Mesendoderm (in vitro differentiated cells): ENCODE measurements around the gene STAT4.

Source experiments
- DNase-seq: peaks from one replicate; pipeline ENCODE4 v3.0.0; 2013
- H2AK5ac ChIP-seq: 2 replicates; pipeline ENCODE4 v1.6.1; 2013; ENCODE audit warnings: low read length, inconsistent platforms
- H2BK120ac ChIP-seq: 2 replicates; pipeline ENCODE4 v1.6.1; 2013; ENCODE audit warnings: low read depth, mild to moderate bottlenecking, low read length, moderate library complexity, mixed read lengths
- H2BK15ac ChIP-seq: replicated peaks from 2 replicates; pipeline ENCODE4 v1.6.1; 2013; ENCODE audit warnings: low read depth, mild to moderate bottlenecking, moderate library complexity
- H2BK5ac ChIP-seq: 2 replicates; pipeline ENCODE4 v1.6.1; 2013; ENCODE audit warnings: low read length, inconsistent platforms
- H3K18ac ChIP-seq: 2 replicates; pipeline ENCODE4 v1.6.1; 2013; ENCODE audit warnings: mild to moderate bottlenecking, low read length, mixed read lengths
- H3K23ac ChIP-seq: one replicate; pipeline ENCODE4 v1.6.1; 2013; ENCODE audit warnings: low read length
- H3K27ac ChIP-seq: 2 replicates; pipeline ENCODE4 v1.5.1; 2013; ENCODE audit warnings: low read depth, mild to moderate bottlenecking, inconsistent platforms, low read length, moderate library complexity
- H3K27me3 ChIP-seq: 2 replicates; pipeline ENCODE4 v1.6.1; 2013; ENCODE audit warnings: low read length, control low read depth, mild to moderate bottlenecking, inconsistent platforms; ENCODE audit not compliant: insufficient read depth, poor library complexity
- H3K36me3 ChIP-seq: 2 replicates; pipeline ENCODE4 v1.6.1; 2013; ENCODE audit warnings: low read length, inconsistent platforms; ENCODE audit not compliant: control insufficient read depth, insufficient read depth
- H3K4ac ChIP-seq: one replicate; pipeline ENCODE4 v1.6.1; 2013; ENCODE audit warnings: low read depth, mild to moderate bottlenecking, low read length, moderate library complexity
- H3K4me1 ChIP-seq: 2 replicates; pipeline ENCODE4 v1.6.1; 2013; ENCODE audit warnings: low read depth, low read length, inconsistent platforms; ENCODE audit not compliant: control insufficient read depth
- H3K4me2 ChIP-seq: 2 replicates; pipeline ENCODE4 v1.6.1; 2013; ENCODE audit warnings: low read length
- H3K4me3 ChIP-seq: 2 replicates; pipeline ENCODE4 v1.5.1; 2013; ENCODE audit warnings: mild to moderate bottlenecking, low read length
- H3K56ac ChIP-seq: one replicate; pipeline ENCODE4 v1.6.1; 2013; ENCODE audit warnings: low read length
- H3K79me1 ChIP-seq: 2 replicates; pipeline ENCODE4 v1.6.1; 2013; ENCODE audit warnings: low read length, inconsistent platforms
- H3K79me2 ChIP-seq: 2 replicates; pipeline ENCODE4 v1.6.1; 2013; ENCODE audit warnings: mild to moderate bottlenecking, low read length; ENCODE audit not compliant: control insufficient read depth, insufficient read depth
- H3K9ac ChIP-seq: 2 replicates; pipeline ENCODE4 v1.6.1; 2013; ENCODE audit warnings: low read length, inconsistent platforms
- H4K5ac ChIP-seq: one replicate; pipeline ENCODE4 v1.6.1; 2013; ENCODE audit warnings: low read length
- H4K8ac ChIP-seq: one replicate; pipeline ENCODE4 v1.6.1; 2013; ENCODE audit warnings: low read depth, mild to moderate bottlenecking, control low read depth, low read length, moderate library complexity
- WGBS: extraction: QIAGEN DNeasy Blood & Tissue Kit; methylation state at CpG from one replicate; pipeline ENCODE4 v1.1.7; 2013; ENCODE audit warnings: low lambda C conversion rate, missing lambda C conversion rate; ENCODE audit not compliant: insufficient coverage; ENCODE audit errors: extremely low coverage; 5-methylcytosine and 5-hydroxymethylcytosine counted together

Gene STAT4

GRCh38 chr2:191122638-191123294 is 28.0 kb downstream of the STAT4 start:
- no peak overlapping the region for H3K9ac ChIP-seq
- H3K4me3 ChIP-seq: no peak overlapping the region
- no peak overlapping the region for H3K4me2 ChIP-seq
- no peak overlapping the region for H3K23ac ChIP-seq
- H2BK15ac ChIP-seq: no peak overlapping the region
- H3K18ac ChIP-seq: no peak overlapping the region
- H3K27ac ChIP-seq: no peak overlapping the region
- no peaks in the 10 kb centered on the region for H3K79me1 ChIP-seq
- no peak overlapping the region for H2AK5ac ChIP-seq
- DNase-seq: no peak
- WGBS: no CpG with 5 or more reads among the region's 2 CpGs
- no peak overlapping the region for H4K8ac ChIP-seq
- H2BK5ac ChIP-seq: no peak overlapping the region
- no peak overlapping the region for H4K5ac ChIP-seq
- H3K56ac ChIP-seq: no peak overlapping the region
- H3K27me3 ChIP-seq: no peaks in the 10 kb centered on the region
- no peaks in the 10 kb centered on the region for H3K4me1 ChIP-seq
- no peaks in the 10 kb centered on the region for H3K36me3 ChIP-seq
- H2BK120ac ChIP-seq: no peak overlapping the region
- H3K4ac ChIP-seq: no peak overlapping the region
- H3K79me2 ChIP-seq: no peaks in the 10 kb centered on the region

DNA sequence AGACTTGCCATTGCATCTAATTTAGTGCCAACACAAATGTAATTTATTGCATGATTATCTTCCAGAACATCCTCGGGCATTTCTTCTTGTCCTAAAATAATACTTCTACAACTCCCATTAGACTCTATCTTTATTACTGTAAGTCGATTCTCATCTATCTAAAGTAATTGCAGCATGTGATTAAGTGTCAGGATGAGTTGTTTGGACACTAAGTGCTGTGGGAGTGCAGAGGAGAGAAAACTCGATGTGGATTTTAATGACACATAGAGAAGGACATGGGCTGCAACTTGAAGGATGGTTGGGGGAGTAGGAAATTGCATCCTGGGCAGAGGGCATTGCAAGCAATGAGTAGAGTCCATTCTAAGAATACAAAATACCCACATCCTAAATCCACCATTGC is 33.5 kb downstream of the STAT4 start:
- H2AK5ac ChIP-seq: no peak overlapping the region
- H2BK15ac ChIP-seq: no peak overlapping the region
- no peak overlapping the region for H4K8ac ChIP-seq
- DNase-seq: no peak
- no peaks in the 10 kb centered on the region for H3K27me3 ChIP-seq
- no peak overlapping the region for H3K56ac ChIP-seq
- H3K79me1 ChIP-seq: no peaks in the 10 kb centered on the region
- no peak overlapping the region for H3K9ac ChIP-seq
- WGBS: no CpG with 5 or more reads among the region's 3 CpGs
- no peaks in the 10 kb centered on the region for H3K79me2 ChIP-seq
- H3K4ac ChIP-seq: no peak overlapping the region
- H2BK120ac ChIP-seq: no peak overlapping the region
- no peaks in the 10 kb centered on the region for H3K36me3 ChIP-seq
- H3K18ac ChIP-seq: no peak overlapping the region
- H4K5ac ChIP-seq: no peak overlapping the region
- no peak overlapping the region for H3K23ac ChIP-seq
- H2BK5ac ChIP-seq: no peak overlapping the region
- H3K4me2 ChIP-seq: no peak overlapping the region
- H3K4me1 ChIP-seq: no peaks in the 10 kb centered on the region
- no peak overlapping the region for H3K27ac ChIP-seq
- no peak overlapping the region for H3K4me3 ChIP-seq

DNA sequence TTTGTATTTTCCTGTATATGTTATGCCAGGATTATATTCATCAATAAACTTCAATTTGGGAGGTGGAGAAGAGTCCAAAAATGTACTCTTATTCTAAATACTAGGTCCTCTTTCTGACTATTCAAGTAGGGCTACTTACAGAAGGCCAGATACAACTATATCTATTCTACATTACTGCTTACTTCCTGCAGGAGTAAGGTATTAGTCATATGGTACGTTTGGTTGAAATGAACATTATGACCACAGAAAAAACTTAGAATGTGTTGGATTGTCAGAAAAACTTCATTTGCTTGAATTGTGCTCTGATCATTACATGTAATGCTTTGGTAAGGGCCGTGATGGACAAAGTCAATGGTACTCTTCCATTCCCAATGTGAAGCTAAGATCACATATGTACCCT is 35.0 kb downstream of the STAT4 start:
- no peaks in the 10 kb centered on the region for H3K79me2 ChIP-seq
- no peak overlapping the region for H3K4me2 ChIP-seq
- no peak overlapping the region for H3K18ac ChIP-seq
- no peak overlapping the region for H4K8ac ChIP-seq
- no peaks in the 10 kb centered on the region for H3K4me1 ChIP-seq
- no peak overlapping the region for H3K4me3 ChIP-seq
- H2BK120ac ChIP-seq: no peak overlapping the region
- H3K4ac ChIP-seq: no peak overlapping the region
- no peak overlapping the region for H2AK5ac ChIP-seq
- H3K27me3 ChIP-seq: no peaks in the 10 kb centered on the region
- DNase-seq: no peak
- H3K79me1 ChIP-seq: no peaks in the 10 kb centered on the region
- H2BK15ac ChIP-seq: no peak overlapping the region
- H4K5ac ChIP-seq: no peak overlapping the region
- H3K56ac ChIP-seq: no peak overlapping the region
- H3K23ac ChIP-seq: no peak overlapping the region
- no CpG with 5 or more reads among the region's 2 CpGs for WGBS
- no peaks in the 10 kb centered on the region for H3K36me3 ChIP-seq
- H3K27ac ChIP-seq: no peak overlapping the region
- H3K9ac ChIP-seq: no peak overlapping the region
- no peak overlapping the region for H2BK5ac ChIP-seq

- H2BK120ac ChIP-seq: no peak overlapping the region
- no peak overlapping the region for H4K8ac ChIP-seq
- H3K79me1 ChIP-seq: no peaks in the 10 kb centered on the region
- DNase-seq: no peak
- H3K27me3 ChIP-seq: no peaks in the 10 kb centered on the region
- H4K5ac ChIP-seq: no peak overlapping the region
- WGBS: no CpG with 5 or more reads among the region's 3 CpGs
- no peaks in the 10 kb centered on the region for H3K4me1 ChIP-seq
- no peaks in the 10 kb centered on the region for H3K36me3 ChIP-seq
- H2BK15ac ChIP-seq: no peak overlapping the region
- no peak overlapping the region for H3K18ac ChIP-seq
- no peak overlapping the region for H3K4me2 ChIP-seq
- H3K23ac ChIP-seq: no peak overlapping the region
- no peak overlapping the region for H2AK5ac ChIP-seq
- H3K4me3 ChIP-seq: no peak overlapping the region
- no peak overlapping the region for H3K56ac ChIP-seq
- H3K4ac ChIP-seq: no peak overlapping the region
- H3K79me2 ChIP-seq: no peaks in the 10 kb centered on the region
- H2BK5ac ChIP-seq: no peak overlapping the region
- H3K27ac ChIP-seq: no peak overlapping the region
- no peak overlapping the region for H3K9ac ChIP-seq
Measured at GRCh38 chr2:191115391-191115790, 35.4 kb downstream of the STAT4 start.

GRCh38 chr2:191114403-191114886 is 36.3 kb downstream of the STAT4 start:
- Histone ChIP-seq H3K79me2 (no peaks in the 10 kb centered on the region), H3K18ac (no peak overlapping the region)
- no CpG with 5 or more reads among the region's 6 CpGs for WGBS

DNA sequence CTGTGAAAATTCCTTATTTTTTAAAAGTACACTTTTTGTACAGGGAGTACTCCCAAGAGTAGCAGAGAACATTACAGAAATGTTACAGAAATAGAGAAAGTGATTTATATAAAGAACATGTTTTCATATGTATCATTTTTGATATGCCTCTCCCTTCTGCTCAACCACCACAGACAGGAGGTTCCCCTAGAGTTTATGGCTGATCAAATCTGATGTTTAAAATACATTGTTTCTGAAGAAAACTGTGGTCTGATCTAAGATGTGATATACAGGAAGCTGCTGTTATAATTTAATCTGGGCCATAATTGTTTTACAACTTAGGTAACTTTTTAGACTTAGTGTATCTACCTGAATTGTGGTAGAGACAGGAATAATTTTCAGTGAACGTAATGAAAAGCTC is 37.0 kb downstream of the STAT4 start:
- no peak for DNase-seq
- no CpG with 5 or more reads among the region's 1 CpG for WGBS

More at GRCh38 chr2:191114403-191114886, 36.3 kb downstream of the STAT4 start:
- H3K23ac ChIP-seq: no peak overlapping the region
- no peaks in the 10 kb centered on the region for H3K36me3 ChIP-seq
- H4K8ac ChIP-seq: no peak overlapping the region
- no peak overlapping the region for H4K5ac ChIP-seq
- H3K79me1 ChIP-seq: no peaks in the 10 kb centered on the region
- H2BK15ac ChIP-seq: no peak overlapping the region
- H2AK5ac ChIP-seq: no peak overlapping the region
- no peaks in the 10 kb centered on the region for H3K4me1 ChIP-seq
- no peak overlapping the region for H2BK120ac ChIP-seq
- H3K4me3 ChIP-seq: no peak overlapping the region
- H3K27ac ChIP-seq: no peak overlapping the region
- no peak overlapping the region for H3K4ac ChIP-seq
- DNase-seq: no peak
- H2BK5ac ChIP-seq: no peak overlapping the region
- no peak overlapping the region for H3K56ac ChIP-seq
- no peak overlapping the region for H3K4me2 ChIP-seq
- H3K9ac ChIP-seq: no peak overlapping the region
- no peaks in the 10 kb centered on the region for H3K27me3 ChIP-seq

More for the DNA sequence above, 37.0 kb downstream of the STAT4 start:
- Histone ChIP-seq H3K4me1 (no peaks in the 10 kb centered on the region), H3K79me1 (no peaks in the 10 kb centered on the region), H3K27ac (no peak overlapping the region), H2BK15ac (no peak overlapping the region), H3K23ac (no peak overlapping the region), H2AK5ac (no peak overlapping the region), H2BK120ac (no peak overlapping the region), H3K4me2 (no peak overlapping the region), H3K4me3 (no peak overlapping the region), H2BK5ac (no peak overlapping the region), H3K9ac (no peak overlapping the region), H4K5ac (no peak overlapping the region), H3K4ac (no peak overlapping the region), H3K79me2 (no peaks in the 10 kb centered on the region), H3K27me3 (no peaks in the 10 kb centered on the region), H3K56ac (no peak overlapping the region), H4K8ac (no peak overlapping the region), H3K18ac (no peak overlapping the region), H3K36me3 (no peaks in the 10 kb centered on the region)
